ENCODE data around the gene MKS1.

Gene MKS1

GRCh38 chr17:58204796-58205195 lies 14.3 kb downstream of the MKS1 start:
- H3K9ac ChIP-seq, result no peak overlapping the region
- H4K20me1 ChIP-seq (ENCODE audit: insufficient read depth), result no peaks in the 10 kb centered on the region
- H3K79me2 ChIP-seq (ENCODE audit: insufficient read depth, low read depth), result no peaks in the 10 kb centered on the region
- no peaks in the 10 kb centered on the region for H3K4me1 ChIP-seq (ENCODE audit: low read depth, poor library complexity, severe bottlenecking)
- H3K4me2 ChIP-seq, result no peak overlapping the region
- H3K27ac ChIP-seq, result no peak overlapping the region
- no peaks in the 10 kb centered on the region for H3K27me3 ChIP-seq (ENCODE audit: insufficient read depth, low read depth)
- no peak for TF ChIP-seq CTCF (conservative IDR thresholded peaks at IDR 0.05; ENCODE audit: low read depth, low read length)
- H3K36me3 ChIP-seq (ENCODE audit: insufficient read depth), result no peaks in the 10 kb centered on the region
- H3K4me3 ChIP-seq (IDR thresholded peaks at IDR 0.05; ENCODE audit: insufficient read depth, low read depth, low read length), result no peak overlapping the region
- H2AFZ ChIP-seq (ENCODE audit: low read depth), result no peak overlapping the region

GRCh38 chr17:58202859-58203258 lies 16.2 kb downstream of the MKS1 start:
- Histone ChIP-seq H3K4me1 (ENCODE audit: low read depth, poor library complexity, severe bottlenecking) (no peaks in the 10 kb centered on the region), H3K36me3 (ENCODE audit: insufficient read depth) (no peaks in the 10 kb centered on the region), H3K9ac (no peak overlapping the region), H3K27me3 (ENCODE audit: insufficient read depth, low read depth) (peaks cover 8% of the 10 kb centered on the region; the same call in 1 of the 2 replicates), H2AFZ (ENCODE audit: low read depth) (no peak overlapping the region), H3K27ac (no peak overlapping the region), H4K20me1 (ENCODE audit: insufficient read depth) (no peaks in the 10 kb centered on the region), H3K4me3 (IDR thresholded peaks at IDR 0.05; ENCODE audit: insufficient read depth, low read depth, low read length) (no peak overlapping the region), H3K4me2 (no peak overlapping the region), H3K79me2 (ENCODE audit: insufficient read depth, low read depth) (no peaks in the 10 kb centered on the region)
- TF ChIP-seq CTCF (conservative IDR thresholded peaks at IDR 0.05; ENCODE audit: low read depth, low read length), result no peak

- H3K4me3 ChIP-seq (IDR thresholded peaks at IDR 0.05; ENCODE audit: insufficient read depth, low read depth, low read length), result no peak overlapping the region
- H3K27ac ChIP-seq, result no peak overlapping the region
- no peaks in the 10 kb centered on the region for H3K79me2 ChIP-seq (ENCODE audit: insufficient read depth, low read depth)
- H3K36me3 ChIP-seq (ENCODE audit: insufficient read depth), result no peaks in the 10 kb centered on the region
- no peak overlapping the region for H3K4me2 ChIP-seq
- H3K27me3 ChIP-seq (ENCODE audit: insufficient read depth, low read depth), result peaks cover 20% of the 10 kb centered on the region; the same call in 1 of the 2 replicates
- H3K9ac ChIP-seq, result no peak overlapping the region
- no peaks in the 10 kb centered on the region for H4K20me1 ChIP-seq (ENCODE audit: insufficient read depth)
- peak overlapping the region; percentile 44; the same call in 1 of the 2 replicates for H2AFZ ChIP-seq (ENCODE audit: low read depth)
- no peaks in the 10 kb centered on the region for H3K4me1 ChIP-seq (ENCODE audit: low read depth, poor library complexity, severe bottlenecking)
- TF ChIP-seq CTCF (conservative IDR thresholded peaks at IDR 0.05; ENCODE audit: low read depth, low read length), result peak; percentile 81
Measured at GRCh38 chr17:58200024-58200633, 18.9 kb downstream of the MKS1 start.

GRCh38 chr17:58196610-58197009 lies 22.4 kb downstream of the MKS1 start:
- Histone ChIP-seq H3K4me2 (no peak overlapping the region), H3K79me2 (ENCODE audit: insufficient read depth, low read depth) (no peaks in the 10 kb centered on the region), H3K27me3 (ENCODE audit: insufficient read depth, low read depth) (peaks cover 20% of the 10 kb centered on the region; the same call in 1 of the 2 replicates), H4K20me1 (ENCODE audit: insufficient read depth) (no peaks in the 10 kb centered on the region), H2AFZ (ENCODE audit: low read depth) (no peak overlapping the region), H3K9ac (no peak overlapping the region), H3K4me3 (IDR thresholded peaks at IDR 0.05; ENCODE audit: insufficient read depth, low read depth, low read length) (no peak overlapping the region), H3K36me3 (ENCODE audit: insufficient read depth) (no peaks in the 10 kb centered on the region), H3K27ac (no peak overlapping the region), H3K4me1 (ENCODE audit: low read depth, poor library complexity, severe bottlenecking) (no peaks in the 10 kb centered on the region)
- no peak for TF ChIP-seq CTCF (conservative IDR thresholded peaks at IDR 0.05; ENCODE audit: low read depth, low read length)

Measured in KMS-11 (cell line).